ENCODE results near the gene ATP2A1. TPM values are rescaled to one million over a fixed set of nuclear protein-coding genes. Genes with fewer than 3 reads are reported as not detected.
"Not testable (repeated sequence)": the region's sequence is repeated elsewhere in the genome, so short reads cannot be mapped to it uniquely, and the experiment has no call there.

The ATP2A1 gene
- polyA plus RNA-seq, 3 donors: 4.6 to 4.9 (median 4.8) TPM

DNA sequence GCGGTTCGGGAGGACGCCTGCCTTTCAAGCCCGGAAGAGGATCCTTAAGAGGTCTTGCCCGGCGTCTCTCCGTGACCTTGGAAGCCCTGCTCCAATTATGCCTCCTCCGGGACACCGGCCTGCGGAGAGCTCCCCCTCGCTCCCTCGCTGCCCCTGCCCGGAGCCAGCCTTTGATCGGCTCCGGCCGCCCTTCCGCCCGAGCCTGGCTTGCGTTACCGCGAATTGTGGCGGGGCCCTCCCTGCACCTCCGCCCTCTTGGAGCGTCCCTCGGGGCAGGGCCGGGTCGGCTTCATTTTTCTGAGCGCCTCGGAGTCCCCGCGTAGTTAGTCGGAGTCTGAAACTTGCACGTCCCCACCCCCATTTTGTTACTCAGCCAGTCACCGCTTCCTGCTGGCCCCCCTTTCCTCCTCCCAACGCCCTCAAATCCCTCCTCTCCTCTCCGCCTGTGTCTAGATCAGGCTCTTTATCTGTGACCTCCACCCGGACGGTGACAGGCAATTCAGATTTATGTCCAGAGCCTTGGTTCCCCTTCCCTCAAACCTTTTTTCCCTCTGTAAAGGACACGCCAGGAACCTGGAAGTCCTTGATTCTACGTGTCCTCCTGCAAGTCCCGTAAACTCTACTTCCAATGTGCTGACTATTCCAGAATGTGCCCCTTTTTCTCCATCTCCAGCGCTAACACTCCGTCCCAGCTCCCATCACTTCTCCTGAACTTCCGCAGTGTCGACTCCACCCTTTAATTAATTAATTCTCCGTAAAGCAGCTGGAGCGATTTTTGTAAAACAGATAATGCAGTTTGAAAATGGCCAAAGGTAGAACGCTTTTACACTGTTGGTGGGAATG is 47.3 kb downstream of the ATP2A1 start:
- DNase-seq (ENCODE audit: extremely low read depth in 1 of 11, low read depth in 9 of 11, low spot score in 4 of 11): peak; percentile 62 to 83 (median 74)

DNA sequence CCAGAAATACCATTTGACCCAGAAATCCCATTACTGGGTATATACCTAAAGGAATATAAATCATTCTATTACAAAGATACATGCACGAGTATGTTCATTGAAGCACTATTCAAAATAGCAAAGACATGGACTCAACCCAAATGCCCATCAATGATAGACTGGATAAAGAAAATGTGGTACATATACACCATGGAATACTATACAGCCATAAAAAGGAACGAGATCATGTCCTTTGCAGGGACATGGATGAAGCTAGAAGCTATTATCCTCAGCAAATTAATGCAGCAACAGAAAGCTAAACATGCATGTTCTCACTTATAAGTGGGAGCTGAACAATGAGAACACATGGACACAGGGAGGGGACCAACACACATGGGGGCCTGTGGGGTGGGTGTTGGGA is 48.0 kb downstream of the ATP2A1 start:
- not testable (repeated sequence) for DNase-seq (ENCODE audit: extremely low read depth in 1 of 11, low read depth in 9 of 11, low spot score in 4 of 11)

DNA sequence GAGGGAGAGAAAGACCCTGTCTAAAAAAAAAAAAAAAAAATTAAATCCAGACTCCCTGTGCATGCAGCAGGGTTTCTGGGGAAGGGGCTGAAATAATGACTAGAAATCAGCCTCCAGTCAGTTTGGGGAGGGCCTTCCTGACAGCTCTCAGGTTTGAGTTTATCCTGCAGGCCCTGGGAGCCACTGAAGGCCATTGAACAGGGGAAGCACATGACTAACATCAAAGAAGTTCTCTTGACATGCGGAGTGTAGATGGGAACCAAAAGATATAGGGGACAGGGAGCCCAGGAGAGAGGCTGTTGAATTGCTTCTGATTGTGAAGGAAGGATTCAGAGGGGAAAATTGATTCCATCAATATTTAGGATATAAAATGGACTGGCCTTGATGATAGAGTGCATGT is 49.5 kb downstream of the ATP2A1 start:
- no peak for DNase-seq (ENCODE audit: extremely low read depth in 1 of 11, low read depth in 9 of 11, low spot score in 4 of 11)

DNA sequence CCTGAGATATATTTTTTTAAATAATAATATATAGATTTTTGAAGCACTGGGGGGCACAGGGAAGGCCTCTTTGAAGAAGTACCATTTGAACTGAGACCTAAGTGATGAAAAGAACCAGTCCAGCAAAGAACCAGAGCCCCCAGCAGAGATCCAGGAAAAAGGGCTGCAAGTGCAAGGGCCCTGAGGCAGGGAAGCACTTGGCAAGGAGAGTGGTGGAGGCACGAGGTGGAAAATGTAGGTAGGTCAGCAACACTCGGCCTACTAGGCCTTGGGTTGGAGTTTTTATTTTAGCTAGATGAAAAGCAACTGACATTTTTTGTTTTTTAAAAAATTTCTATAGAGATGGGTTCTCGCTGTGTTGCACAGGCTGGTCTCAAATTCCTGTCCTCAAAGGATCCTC is 51.9 kb downstream of the ATP2A1 start:
- no peak for DNase-seq (ENCODE audit: extremely low read depth in 1 of 11, low read depth in 9 of 11, low spot score in 4 of 11)

DNA sequence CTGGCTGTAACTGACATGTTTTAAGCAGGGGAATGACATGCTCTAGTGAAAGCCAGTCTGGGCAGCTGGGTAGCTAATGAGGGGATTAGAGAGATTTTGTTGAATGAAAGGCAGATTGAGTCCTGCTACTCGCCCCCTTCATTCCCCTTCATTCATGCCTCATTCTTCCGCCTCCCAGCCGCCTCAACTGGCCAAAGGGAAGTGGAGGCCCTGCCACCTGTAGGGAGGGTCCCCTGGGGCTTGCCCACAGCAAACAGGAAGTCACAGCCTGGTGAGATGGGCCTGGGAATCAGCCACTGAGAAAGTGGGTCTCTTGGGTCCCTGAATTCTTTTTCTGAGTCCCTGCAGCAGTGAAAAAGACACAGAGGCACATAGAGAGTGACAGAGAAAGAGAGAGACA is 52.4 kb downstream of the ATP2A1 start:
- no peak for DNase-seq (ENCODE audit: extremely low read depth in 1 of 11, low read depth in 9 of 11, low spot score in 4 of 11)

DNA sequence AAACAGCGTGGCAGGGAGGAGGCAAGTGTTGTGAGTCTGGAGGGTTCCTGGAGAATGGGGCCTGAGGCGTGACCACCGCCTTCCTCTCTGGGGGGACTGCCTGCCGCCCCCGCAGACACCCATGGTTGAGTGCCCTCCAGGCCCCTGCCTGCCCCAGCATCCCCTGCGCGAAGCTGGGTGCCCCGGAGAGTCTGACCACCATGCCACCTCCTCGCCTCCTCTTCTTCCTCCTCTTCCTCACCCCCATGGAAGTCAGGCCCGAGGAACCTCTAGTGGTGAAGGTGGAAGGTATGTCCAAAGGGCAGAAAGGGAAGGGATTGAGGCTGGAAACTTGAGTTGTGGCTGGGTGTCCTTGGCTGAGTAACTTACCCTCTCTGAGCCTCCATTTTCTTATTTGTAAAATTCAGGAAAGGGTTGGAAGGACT is 53.5 kb downstream of the ATP2A1 start, which contains the start of gene CD19:
TSS of gene CD19 (plus strand) at position 171 of the 425 bp plus-strand sequence. CDS start at position 201, 30 bp downstream.
- DNase-seq (ENCODE audit: extremely low read depth in 1 of 11, low read depth in 9 of 11, low spot score in 4 of 11): no peak

DNA sequence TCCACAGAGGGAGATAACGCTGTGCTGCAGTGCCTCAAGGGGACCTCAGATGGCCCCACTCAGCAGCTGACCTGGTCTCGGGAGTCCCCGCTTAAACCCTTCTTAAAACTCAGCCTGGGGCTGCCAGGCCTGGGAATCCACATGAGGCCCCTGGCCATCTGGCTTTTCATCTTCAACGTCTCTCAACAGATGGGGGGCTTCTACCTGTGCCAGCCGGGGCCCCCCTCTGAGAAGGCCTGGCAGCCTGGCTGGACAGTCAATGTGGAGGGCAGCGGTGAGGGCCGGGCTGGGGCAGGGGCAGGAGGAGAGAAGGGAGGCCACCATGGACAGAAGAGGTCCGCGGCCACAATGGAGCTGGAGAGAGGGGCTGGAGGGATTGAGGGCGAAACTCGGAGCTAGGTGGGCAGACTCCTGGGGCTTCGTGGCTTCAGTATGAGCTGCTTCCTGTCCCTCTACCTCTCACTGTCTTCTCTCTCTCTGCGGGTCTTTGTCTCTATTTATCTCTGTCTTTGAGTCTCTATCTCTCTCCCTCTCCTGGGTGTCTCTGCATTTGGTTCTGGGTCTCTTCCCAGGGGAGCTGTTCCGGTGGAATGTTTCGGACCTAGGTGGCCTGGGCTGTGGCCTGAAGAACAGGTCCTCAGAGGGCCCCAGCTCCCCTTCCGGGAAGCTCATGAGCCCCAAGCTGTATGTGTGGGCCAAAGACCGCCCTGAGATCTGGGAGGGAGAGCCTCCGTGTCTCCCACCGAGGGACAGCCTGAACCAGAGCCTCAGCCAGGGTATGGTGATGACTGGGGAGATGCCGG is 54.3 kb downstream of the ATP2A1 start:
- DNase-seq (ENCODE audit: extremely low read depth in 1 of 11, low read depth in 9 of 11, low spot score in 4 of 11): no peak

DNA sequence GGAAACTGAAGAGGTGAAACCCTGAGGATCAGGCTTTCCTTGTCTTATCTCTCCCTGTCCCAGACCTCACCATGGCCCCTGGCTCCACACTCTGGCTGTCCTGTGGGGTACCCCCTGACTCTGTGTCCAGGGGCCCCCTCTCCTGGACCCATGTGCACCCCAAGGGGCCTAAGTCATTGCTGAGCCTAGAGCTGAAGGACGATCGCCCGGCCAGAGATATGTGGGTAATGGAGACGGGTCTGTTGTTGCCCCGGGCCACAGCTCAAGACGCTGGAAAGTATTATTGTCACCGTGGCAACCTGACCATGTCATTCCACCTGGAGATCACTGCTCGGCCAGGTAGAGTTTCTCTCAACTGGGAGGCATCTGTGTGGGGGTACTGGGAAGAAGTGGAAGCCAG is 54.9 kb downstream of the ATP2A1 start:
- no peak for DNase-seq (ENCODE audit: extremely low read depth in 1 of 11, low read depth in 9 of 11, low spot score in 4 of 11)

DNA sequence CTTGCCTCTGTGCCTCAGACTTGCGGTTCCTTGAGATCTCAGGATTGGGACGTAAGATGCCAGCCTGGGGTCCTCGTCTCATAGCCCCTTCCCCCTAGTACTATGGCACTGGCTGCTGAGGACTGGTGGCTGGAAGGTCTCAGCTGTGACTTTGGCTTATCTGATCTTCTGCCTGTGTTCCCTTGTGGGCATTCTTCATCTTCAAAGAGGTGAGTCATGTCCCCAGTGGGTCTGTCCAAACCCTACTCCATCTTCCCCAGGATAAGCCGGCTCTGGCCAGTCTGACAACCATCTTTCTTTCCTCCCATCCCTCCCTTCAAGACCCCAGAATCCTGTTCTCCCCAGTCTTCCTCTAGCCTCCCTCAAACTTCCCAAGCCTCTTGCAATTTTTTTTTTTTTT is 57.1 kb downstream of the ATP2A1 start:
- no peak for DNase-seq (ENCODE audit: extremely low read depth in 1 of 11, low read depth in 9 of 11, low spot score in 4 of 11)

DNA sequence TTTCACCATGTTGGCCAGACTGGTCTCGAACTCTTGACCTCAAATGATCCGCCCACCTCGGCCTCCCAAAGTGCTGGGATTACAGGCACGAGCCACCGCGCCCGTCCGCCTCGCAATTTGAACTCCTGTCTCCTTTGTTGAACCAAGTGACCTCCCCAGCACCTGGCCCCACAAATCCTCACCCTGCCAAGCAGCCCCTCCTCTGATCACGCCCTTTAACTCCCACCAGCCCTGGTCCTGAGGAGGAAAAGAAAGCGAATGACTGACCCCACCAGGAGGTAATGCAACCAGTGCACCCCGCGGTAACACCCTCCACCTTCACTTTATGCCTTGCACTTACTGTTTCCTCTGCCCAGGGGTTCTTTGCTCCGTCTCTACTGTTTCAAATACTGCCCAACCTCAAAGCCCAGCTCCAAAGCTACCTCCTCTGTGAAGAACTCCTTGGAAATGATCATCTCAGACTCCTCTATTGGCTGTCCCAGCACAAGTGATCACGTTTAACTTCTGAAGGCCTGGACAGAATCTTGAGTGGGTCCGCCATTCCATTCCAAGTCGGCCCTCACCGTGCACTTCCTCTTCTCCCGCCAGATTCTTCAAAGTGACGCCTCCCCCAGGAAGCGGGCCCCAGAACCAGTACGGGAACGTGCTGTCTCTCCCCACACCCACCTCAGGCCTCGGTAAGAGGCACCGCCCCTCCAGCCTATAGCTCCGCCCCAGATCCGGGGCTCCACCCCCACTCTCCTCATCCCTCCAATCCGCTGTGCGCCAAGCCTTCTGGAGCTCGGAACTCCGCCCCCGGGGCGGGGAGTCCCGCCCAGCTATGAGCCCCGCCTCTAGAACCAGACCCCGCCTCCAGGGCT is 57.9 kb downstream of the ATP2A1 start:
- peak in 2 of 11 donors; percentile 42 to 67 for DNase-seq (ENCODE audit: extremely low read depth in 1 of 11, low read depth in 9 of 11, low spot score in 4 of 11)

DNA sequence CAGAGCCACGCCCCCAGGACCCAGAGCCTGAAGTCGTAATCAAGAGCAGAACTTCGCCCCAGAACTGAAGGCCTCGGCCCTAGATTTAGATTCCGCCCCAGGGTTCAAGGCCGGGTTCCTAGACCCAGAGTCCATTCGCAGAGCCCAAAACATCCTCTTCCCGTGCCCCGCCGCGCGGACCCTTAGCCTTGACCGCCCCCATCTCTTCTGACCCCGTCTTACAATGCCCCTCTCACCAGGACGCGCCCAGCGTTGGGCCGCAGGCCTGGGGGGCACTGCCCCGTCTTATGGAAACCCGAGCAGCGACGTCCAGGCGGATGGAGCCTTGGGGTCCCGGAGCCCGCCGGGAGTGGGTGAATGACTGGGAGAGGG is 58.5 kb downstream of the ATP2A1 start:
- DNase-seq (ENCODE audit: extremely low read depth in 1 of 11, low read depth in 9 of 11, low spot score in 4 of 11): no peak

DNA sequence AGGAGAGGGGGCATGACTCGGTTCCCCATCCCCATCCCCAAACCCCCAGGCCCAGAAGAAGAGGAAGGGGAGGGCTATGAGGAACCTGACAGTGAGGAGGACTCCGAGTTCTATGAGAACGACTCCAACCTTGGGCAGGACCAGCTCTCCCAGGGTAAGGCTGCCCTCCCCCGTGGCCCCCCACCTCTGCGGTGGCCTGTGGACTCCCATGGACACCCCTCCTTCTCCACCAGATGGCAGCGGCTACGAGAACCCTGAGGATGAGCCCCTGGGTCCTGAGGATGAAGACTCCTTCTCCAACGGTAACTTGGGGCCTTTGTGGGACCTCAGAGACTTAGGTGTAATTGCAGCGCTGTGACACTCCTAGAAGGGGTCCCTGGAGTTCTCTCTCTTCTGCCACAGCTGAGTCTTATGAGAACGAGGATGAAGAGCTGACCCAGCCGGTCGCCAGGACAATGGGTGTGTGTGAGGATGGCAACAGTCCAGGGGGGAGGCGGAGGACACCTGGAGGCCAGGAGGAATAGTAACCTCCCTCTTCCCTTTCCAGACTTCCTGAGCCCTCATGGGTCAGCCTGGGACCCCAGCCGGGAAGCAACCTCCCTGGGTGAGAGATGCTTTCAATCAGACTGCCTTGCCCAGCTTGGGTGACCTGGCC is 59.1 kb downstream of the ATP2A1 start:
- DNase-seq (ENCODE audit: extremely low read depth in 1 of 11, low read depth in 9 of 11, low spot score in 4 of 11): no peak

DNA sequence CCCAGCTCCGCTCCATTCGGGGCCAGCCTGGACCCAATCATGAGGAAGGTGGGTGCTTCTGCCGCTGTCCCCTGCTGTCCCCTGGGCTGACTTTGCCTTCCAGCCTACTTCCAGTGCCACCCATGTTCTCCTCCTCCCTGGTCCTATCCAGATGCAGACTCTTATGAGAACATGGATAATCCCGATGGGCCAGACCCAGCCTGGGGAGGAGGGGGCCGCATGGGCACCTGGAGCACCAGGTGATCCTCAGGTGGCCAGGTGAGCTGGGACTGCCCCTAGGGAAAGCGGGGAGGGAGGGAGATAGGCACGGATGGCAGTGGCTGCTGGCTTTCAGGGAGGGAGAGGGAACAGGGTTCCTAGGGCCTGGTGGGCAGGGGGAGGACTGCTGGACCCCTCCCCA is 60.4 kb downstream of the ATP2A1 start:
- no peak for DNase-seq (ENCODE audit: extremely low read depth in 1 of 11, low read depth in 9 of 11, low spot score in 4 of 11)

DNA sequence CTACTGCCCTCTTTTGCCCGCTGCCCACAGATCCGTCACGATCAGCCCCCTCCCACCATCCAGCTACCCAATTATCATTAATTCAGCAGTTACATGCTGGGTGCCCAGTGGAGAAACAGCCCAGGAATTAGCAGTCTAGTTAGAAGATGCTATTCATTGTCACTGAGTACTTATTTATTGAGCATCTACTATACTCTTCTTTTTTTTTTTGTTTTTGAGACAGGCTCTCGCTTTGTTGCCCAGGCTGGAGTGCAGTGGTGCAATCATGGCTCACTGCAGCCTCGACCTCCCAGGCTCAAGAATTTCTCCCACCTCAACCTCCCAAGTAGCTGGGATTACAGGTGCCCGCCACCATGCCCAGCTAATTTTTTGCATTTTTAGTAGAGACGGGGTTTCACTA is 61.5 kb downstream of the ATP2A1 start:
- not testable (repeated sequence) for DNase-seq (ENCODE audit: extremely low read depth in 1 of 11, low read depth in 9 of 11, low spot score in 4 of 11)

DNA sequence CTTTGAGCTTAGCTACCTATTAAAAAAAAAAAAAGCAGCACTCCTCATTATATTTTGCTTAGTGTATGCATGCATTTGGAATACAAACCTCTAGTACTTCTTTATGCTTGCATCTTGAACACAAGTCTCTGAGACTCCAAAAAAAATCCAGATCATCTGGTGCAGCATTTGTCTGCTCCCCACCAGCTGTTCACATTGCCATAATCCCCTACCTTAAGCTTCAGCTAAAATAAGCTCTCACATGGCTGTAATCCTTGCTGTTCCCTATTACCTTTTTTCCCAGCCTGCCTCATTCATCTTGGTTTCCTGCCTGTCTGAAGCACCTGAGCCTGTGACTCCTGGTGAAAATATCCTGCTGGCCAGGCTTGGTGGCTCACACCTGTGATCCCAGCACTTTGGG is 65.0 kb downstream of the ATP2A1 start:
- DNase-seq (ENCODE audit: extremely low read depth in 1 of 11, low read depth in 9 of 11, low spot score in 4 of 11): no peak

DNA sequence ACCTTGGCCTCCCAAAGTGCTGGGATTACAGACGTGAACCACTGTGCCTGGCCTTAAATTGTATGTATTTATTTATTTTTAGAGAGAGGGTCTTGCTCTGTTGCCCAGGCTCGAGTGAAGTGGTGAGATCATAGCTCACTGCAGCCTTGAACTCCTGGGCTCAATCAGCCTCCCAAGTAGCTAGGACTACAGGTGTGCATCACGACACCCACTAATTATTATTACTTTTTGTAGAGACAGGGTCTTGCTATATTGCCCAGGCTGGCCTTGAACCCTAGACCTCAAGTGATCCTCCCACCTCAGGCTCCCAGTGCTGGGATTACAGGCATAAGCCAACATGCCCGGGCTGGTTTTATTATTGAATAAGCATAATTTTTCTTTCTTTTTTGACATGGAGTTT is 68.4 kb downstream of the ATP2A1 start:
- no peak for DNase-seq (ENCODE audit: extremely low read depth in 1 of 11, low read depth in 9 of 11, low spot score in 4 of 11)

DNA sequence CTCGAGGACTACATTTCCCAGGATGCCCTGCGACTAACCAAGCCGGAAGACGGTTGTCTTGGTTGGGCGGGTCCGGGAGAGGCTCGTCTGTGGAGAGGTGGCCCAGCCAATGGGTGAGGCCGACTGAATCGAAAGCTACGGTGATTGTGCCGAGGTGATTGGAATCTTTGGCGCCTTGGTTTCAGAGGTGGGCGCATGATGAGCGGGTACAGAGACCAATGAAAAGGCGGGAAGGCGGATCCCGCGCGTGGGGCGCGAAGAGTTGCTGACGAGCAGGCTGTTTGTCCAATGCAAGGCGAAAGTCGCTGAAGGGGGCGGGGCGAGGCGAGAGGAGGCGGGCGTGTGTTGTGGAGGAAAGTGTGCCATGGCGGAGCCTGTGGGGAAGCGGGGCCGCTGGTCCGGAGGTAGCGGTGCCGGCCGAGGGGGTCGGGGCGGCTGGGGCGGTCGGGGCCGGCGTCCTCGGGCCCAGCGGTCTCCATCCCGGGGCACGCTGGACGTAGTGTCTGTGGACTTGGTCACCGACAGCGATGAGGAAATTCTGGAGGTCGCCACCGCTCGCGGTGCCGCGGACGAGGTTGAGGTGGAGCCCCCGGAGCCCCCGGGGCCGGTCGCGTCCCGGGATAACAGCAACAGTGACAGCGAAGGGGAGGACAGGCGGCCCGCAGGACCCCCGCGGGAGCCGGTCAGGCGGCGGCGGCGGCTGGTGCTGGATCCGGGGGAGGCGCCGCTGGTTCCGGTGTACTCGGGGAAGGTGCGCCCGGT is 72.5 kb downstream of the ATP2A1 start, which contains the start of gene NFATC2IP:
TSS of gene NFATC2IP (plus strand) at position 290 of the 762 bp plus-strand sequence. CDS start at position 365, 75 bp downstream.
- DNase-seq (ENCODE audit: extremely low read depth in 1 of 11, low read depth in 9 of 11, low spot score in 4 of 11): peak; percentile 98 to 100 (median 99)

DNA sequence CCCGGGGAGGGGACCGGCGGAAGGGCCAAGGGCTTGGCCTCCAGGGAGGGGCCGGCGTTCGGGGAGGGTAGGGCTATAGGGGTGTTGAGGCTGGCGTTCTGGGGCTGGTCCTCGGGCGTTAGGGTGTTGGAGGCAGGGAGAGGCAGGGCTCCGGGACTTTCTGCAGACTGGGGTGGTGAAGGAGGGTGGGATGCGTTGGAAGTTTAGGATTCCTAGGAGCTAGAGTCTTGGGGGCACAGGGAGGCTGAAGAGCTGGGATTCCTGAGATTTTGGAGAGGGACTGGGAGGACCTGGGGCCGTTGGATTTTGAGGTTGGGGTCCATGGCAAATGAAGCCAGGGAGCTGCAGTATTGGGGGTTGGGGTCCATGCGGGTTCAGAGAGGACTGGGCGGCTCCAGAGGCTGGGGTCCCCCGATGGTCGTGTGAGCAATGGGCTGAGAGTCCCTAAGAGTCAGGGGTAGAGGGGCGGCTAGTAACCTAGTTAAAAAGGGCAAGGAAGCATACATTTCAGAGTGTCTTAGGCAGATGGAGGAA is 73.2 kb downstream of the ATP2A1 start:
- no peak for DNase-seq (ENCODE audit: extremely low read depth in 1 of 11, low read depth in 9 of 11, low spot score in 4 of 11)
